HepG2 (cell line): ENCODE data around the gene FARSB. TPM values are rescaled to one million over a fixed set of nuclear protein-coding genes. Genes with fewer than 3 reads are reported as not detected.

Experiments used
- EP300 ChIP-seq, 3 experiments: sonication (generic) in 1 of 3; formaldehyde crosslinking in 1 of 3; IDR thresholded peaks; 2 replicates each; pipeline versions ENCODE4 v1.5.1 to v1.6.1; 2011 to 2020; ENCODE audit warnings: low read depth in 2 of 3, low read length in 2 of 3, borderline replicate concordance in 1 of 3, improper control_type of control experiment in 1 of 3, mild to moderate bottlenecking in 1 of 3, missing genetic modification reagents in 1 of 3, moderate library complexity in 1 of 3
- GTF2F1 ChIP-seq: fragments of 150-350 bp; IDR thresholded peaks from 2 replicates; pipeline ENCODE4 v1.6.1; 2014; ENCODE audit warnings: low read length
- MIXL1 ChIP-seq: IDR thresholded peaks from 2 replicates; pipeline ENCODE4 v1.6.1; 2016
- SCMH1 ChIP-seq: sonication (generic); formaldehyde crosslinking; IDR thresholded peaks from 2 replicates; pipeline ENCODE4 v1.9.0; 2021; ENCODE audit warnings: missing genetic modification reagents, mild to moderate bottlenecking, borderline replicate concordance
- SNRNP70 ChIP-seq: fragments of 200-400 bp; formaldehyde crosslinking; IDR thresholded peaks from 2 replicates; pipeline ENCODE4 v1.6.1; 2017; ENCODE audit warnings: mild to moderate bottlenecking, low read depth, low read length, moderate library complexity
- ZNF550 ChIP-seq: sonication (generic); formaldehyde crosslinking; IDR thresholded peaks from 2 replicates; pipeline ENCODE4 v1.4.0; 2020; ENCODE audit warnings: mild to moderate bottlenecking, missing genetic modification reagents, borderline replicate concordance
- ZNF557 ChIP-seq: sonication (generic); formaldehyde crosslinking; IDR thresholded peaks from 2 replicates; pipeline ENCODE4 v1.4.0; 2020; ENCODE audit warnings: missing genetic modification reagents
- ZNF569 ChIP-seq: sonication (generic); formaldehyde crosslinking; IDR thresholded peaks from 2 replicates; pipeline ENCODE4 v1.5.0; 2020; ENCODE audit warnings: mild to moderate bottlenecking, missing genetic modification reagents, moderate library complexity, borderline replicate concordance
- ZNF570 ChIP-seq: sonication (generic); formaldehyde crosslinking; IDR thresholded peaks from 2 replicates; pipeline ENCODE4 v1.4.0; 2020; ENCODE audit warnings: mild to moderate bottlenecking, missing genetic modification reagents, borderline replicate concordance
- ZSCAN30 ChIP-seq: sonication (generic); formaldehyde crosslinking; IDR thresholded peaks from 2 replicates; pipeline ENCODE4 v1.5.0; 2020; ENCODE audit warnings: mild to moderate bottlenecking, missing genetic modification reagents
- polyA plus RNA-seq, 8 experiments: library from polyadenylated mRNA; depleted of rRNA in 3 of 8; stranded (reverse) in 7 of 8; unstranded in 1 of 8; fragments of >200 nt; fragmentation: Illumina TruSeq in 4 of 8; extraction: Trizol in 4 of 8; gene quantifications; 2 replicates each; pipeline versions ENCODE4 v1.2.1 to v1.2.3, GENCODE V29; 2011 to 2016; ENCODE audit warnings: low read depth in 4 of 8, missing spikeins in 1 of 8, mixed read lengths in 1 of 8; ENCODE audit not compliant: insufficient read depth in 1 of 8
- total RNA-seq, 5 experiments: library from RNA; depleted of rRNA; stranded (reverse); fragments of >200 nt; fragmentation: Illumina TruSeq; extraction: Trizol; gene quantifications; 2 replicates each; pipeline ENCODE4 v1.2.3, GENCODE V29; 2016; ENCODE audit warnings: low read depth in 1 of 5
- TF ChIP-seq, protein P1 (sequence below): sonication (generic); formaldehyde crosslinking; IDR thresholded peaks from 2 replicates; pipeline ENCODE4 v1.5.0; 2020; ENCODE audit warnings: mild to moderate bottlenecking, missing genetic modification reagents
- TF ChIP-seq, protein P2 (sequence below): sonication (generic); formaldehyde crosslinking; IDR thresholded peaks from 2 replicates; pipeline ENCODE4 v1.5.0; 2020; ENCODE audit warnings: mild to moderate bottlenecking, missing genetic modification reagents
- TF ChIP-seq, protein P3 (sequence below): sonication (generic); formaldehyde crosslinking; IDR thresholded peaks from 2 replicates; pipeline ENCODE4 v1.4.0; 2020; ENCODE audit warnings: missing genetic modification reagents, mild to moderate bottlenecking, borderline replicate concordance
- TF ChIP-seq, protein P4 (sequence below): IDR thresholded peaks from 2 replicates; pipeline ENCODE4 v1.6.1; 2016
- TF ChIP-seq, protein P5 (sequence below): sonication (generic); formaldehyde crosslinking; IDR thresholded peaks from 2 replicates; pipeline ENCODE4 v1.8.1; 2023; ENCODE audit warnings: missing genetic modification reagents, inconsistent platforms, borderline replicate concordance

FARSB gene
- total and polyA plus RNA-seq, 2 of the 13 experiments (the other 11 are each of a cell fraction or from before 2014, with no cell fraction given) = 23.3 to 45.9 TPM

DNA sequence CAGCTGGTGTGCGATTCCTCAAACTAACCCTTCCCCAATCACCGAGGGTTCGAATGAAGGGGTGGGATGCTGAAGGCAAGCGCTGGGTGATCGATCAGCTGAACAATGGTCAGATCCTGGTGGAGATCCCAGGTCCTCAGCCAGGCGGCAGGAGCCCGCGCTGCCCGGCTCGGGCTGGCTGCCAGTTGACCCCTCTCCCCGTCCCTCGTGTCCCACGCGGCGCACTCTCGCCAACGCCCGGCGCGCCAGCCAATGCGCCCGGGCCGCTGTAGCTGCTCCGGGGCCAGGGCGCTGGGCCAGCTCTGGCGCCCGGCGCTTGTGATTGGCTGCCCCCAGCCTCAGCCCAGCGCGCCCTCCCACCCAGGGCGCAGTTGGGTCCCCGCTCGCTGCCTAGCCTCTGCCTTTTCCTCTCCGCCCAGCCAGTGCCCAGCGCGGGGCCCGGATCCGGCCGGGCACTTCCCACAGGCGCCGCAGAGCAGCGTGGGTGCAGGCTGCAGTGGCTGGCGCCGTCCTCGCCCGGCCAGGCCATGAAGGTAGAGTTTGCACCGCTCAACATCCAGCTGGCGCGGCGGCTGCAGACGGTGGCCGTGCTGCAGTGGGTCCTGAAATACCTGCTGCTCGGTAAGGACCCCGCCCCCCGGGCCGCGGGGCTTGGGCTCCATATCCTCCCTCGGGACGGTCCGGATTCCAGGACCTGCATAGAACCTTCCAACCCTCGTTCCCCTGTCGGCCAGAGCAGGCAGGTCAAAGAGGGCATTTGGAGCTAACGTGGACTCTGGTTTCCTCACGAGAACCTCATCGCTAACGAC lies 15.6 kb upstream of the FARSB start, which contains the start of gene MOGAT1 (continued):
- TF ChIP-seq ZNF550 (CRISPR knock-in tag) (no peak; the same call in 1 of the 2 replicates), ZNF570 (CRISPR knock-in tag) (0 out of 2 replicates have a peak, but pooled peaks have one; percentile 87), ZSCAN30 (CRISPR knock-in tag) (peak; percentile 84; the same call in 1 of the 2 replicates), MIXL1 (CRISPR knock-in tag) (no peak; the same call in 1 of the 2 replicates), EP300 (IDR thresholded peaks at IDR 0.05; ENCODE audit: low read depth in 2 of 2, low read length in 2 of 2) (peak in 1 of 2 experiments; percentile 5; a peak in 1 of 4 replicates), EP300 (CRISPR knock-in tag; IDR thresholded peaks at IDR 0.05; ENCODE audit: borderline replicate concordance) (0 out of 2 replicates have a peak, but pooled peaks have one; percentile 22), GTF2F1 (no peak), ZNF569 (peak; percentile 89; the same call in 1 of the 2 replicates), SNRNP70 (no peak), SCMH1 (no peak), ZNF557 (CRISPR knock-in tag) (no peak)
- TF ChIP-seq, protein P1, sequence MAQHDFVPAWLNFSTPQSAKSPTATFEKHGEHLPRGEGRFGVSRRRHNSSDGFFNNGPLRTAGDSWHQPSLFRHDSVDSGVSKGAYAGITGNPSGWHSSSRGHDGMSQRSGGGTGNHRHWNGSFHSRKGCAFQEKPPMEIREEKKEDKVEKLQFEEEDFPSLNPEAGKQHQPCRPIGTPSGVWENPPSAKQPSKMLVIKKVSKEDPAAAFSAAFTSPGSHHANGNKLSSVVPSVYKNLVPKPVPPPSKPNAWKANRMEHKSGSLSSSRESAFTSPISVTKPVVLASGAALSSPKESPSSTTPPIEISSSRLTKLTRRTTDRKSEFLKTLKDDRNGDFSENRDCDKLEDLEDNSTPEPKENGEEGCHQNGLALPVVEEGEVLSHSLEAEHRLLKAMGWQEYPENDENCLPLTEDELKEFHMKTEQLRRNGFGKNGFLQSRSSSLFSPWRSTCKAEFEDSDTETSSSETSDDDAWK (CRISPR knock-in tag) = no peak
- TF ChIP-seq, protein P2, sequence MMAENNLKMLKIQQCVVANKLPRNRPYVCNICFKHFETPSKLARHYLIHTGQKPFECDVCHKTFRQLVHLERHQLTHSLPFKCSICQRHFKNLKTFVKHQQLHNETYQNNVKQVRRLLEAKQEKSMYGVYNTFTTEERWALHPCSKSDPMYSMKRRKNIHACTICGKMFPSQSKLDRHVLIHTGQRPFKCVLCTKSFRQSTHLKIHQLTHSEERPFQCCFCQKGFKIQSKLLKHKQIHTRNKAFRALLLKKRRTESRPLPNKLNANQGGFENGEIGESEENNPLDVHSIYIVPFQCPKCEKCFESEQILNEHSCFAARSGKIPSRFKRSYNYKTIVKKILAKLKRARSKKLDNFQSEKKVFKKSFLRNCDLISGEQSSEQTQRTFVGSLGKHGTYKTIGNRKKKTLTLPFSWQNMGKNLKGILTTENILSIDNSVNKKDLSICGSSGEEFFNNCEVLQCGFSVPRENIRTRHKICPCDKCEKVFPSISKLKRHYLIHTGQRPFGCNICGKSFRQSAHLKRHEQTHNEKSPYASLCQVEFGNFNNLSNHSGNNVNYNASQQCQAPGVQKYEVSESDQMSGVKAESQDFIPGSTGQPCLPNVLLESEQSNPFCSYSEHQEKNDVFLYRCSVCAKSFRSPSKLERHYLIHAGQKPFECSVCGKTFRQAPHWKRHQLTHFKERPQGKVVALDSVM (CRISPR knock-in tag) = peak; percentile 65
- TF ChIP-seq, protein P3, sequence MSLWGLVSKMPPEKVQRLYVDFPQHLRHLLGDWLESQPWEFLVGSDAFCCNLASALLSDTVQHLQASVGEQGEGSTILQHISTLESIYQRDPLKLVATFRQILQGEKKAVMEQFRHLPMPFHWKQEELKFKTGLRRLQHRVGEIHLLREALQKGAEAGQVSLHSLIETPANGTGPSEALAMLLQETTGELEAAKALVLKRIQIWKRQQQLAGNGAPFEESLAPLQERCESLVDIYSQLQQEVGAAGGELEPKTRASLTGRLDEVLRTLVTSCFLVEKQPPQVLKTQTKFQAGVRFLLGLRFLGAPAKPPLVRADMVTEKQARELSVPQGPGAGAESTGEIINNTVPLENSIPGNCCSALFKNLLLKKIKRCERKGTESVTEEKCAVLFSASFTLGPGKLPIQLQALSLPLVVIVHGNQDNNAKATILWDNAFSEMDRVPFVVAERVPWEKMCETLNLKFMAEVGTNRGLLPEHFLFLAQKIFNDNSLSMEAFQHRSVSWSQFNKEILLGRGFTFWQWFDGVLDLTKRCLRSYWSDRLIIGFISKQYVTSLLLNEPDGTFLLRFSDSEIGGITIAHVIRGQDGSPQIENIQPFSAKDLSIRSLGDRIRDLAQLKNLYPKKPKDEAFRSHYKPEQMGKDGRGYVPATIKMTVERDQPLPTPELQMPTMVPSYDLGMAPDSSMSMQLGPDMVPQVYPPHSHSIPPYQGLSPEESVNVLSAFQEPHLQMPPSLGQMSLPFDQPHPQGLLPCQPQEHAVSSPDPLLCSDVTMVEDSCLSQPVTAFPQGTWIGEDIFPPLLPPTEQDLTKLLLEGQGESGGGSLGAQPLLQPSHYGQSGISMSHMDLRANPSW = peak; percentile 61; the same call in 1 of the 2 replicates
- TF ChIP-seq, protein P4, sequence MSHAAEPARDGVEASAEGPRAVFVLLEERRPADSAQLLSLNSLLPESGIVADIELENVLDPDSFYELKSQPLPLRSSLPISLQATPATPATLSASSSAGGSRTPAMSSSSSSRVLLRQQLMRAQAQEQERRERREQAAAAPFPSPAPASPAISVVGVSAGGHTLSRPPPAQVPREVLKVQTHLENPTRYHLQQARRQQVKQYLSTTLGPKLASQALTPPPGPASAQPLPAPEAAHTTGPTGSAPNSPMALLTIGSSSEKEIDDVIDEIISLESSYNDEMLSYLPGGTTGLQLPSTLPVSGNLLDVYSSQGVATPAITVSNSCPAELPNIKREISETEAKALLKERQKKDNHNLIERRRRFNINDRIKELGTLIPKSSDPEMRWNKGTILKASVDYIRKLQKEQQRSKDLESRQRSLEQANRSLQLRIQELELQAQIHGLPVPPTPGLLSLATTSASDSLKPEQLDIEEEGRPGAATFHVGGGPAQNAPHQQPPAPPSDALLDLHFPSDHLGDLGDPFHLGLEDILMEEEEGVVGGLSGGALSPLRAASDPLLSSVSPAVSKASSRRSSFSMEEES (CRISPR knock-in tag) = peak; percentile 65
- TF ChIP-seq, protein P5, sequence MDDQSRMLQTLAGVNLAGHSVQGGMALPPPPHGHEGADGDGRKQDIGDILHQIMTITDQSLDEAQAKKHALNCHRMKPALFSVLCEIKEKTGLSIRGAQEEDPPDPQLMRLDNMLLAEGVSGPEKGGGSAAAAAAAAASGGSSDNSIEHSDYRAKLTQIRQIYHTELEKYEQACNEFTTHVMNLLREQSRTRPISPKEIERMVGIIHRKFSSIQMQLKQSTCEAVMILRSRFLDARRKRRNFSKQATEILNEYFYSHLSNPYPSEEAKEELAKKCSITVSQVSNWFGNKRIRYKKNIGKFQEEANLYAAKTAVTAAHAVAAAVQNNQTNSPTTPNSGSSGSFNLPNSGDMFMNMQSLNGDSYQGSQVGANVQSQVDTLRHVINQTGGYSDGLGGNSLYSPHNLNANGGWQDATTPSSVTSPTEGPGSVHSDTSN = no peak
